ENCODE measurements around the gene SDF2L1. TPM values are rescaled to one million over a fixed set of nuclear protein-coding genes. Genes with fewer than 3 reads are reported as not detected.
A peak's percentile ranks its signal among the peaks of the same experiment; 100 is the strongest.

The SDF2L1 gene
- total and polyA plus RNA-seq, 9 of the 15 experiments (the other 6 are each of a cell fraction or from before 2014, with no cell fraction given), result 15.1 to 989 (median 124) TPM

DNA sequence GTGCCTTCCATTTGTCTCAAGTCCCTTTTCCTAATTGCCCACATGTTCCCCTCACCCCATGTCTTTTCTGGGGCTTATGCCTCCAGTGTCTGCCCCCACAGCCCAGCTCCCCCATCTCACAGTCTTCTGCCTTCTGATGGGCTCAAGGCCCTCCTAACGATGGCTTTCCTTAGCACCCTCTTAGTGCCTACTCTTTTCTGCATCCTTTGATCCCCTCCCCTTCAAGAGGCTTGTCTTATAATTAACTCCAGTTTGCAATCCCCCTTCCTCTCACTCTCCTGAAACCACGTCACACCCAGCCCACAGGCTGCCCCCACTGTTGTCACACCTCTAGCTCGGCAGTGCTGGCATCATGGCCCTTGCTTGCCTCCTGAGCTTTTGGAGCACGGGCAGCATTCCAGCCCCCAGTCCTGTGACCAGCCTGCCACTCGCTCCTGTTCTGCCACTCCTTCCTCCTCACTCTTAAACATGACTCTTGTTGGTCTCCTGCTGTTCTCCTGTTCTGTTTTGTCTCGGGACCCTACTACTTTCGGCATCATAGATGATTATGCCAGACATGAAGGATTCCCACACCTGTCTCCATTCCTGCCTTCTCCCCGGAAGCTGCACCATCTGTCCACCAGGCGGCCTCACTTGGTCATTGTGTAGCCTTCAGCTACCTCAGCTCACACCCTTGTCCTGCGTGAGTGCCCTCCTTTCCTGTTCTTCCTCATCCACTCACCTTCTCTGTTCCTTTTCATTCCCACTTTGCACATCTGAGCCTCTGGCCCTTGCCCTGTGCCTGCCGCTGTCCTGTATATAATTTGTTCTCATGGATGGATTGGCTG, 48.5 kb upstream of the SDF2L1 start (continued):
- TF ChIP-seq, protein P1, sequence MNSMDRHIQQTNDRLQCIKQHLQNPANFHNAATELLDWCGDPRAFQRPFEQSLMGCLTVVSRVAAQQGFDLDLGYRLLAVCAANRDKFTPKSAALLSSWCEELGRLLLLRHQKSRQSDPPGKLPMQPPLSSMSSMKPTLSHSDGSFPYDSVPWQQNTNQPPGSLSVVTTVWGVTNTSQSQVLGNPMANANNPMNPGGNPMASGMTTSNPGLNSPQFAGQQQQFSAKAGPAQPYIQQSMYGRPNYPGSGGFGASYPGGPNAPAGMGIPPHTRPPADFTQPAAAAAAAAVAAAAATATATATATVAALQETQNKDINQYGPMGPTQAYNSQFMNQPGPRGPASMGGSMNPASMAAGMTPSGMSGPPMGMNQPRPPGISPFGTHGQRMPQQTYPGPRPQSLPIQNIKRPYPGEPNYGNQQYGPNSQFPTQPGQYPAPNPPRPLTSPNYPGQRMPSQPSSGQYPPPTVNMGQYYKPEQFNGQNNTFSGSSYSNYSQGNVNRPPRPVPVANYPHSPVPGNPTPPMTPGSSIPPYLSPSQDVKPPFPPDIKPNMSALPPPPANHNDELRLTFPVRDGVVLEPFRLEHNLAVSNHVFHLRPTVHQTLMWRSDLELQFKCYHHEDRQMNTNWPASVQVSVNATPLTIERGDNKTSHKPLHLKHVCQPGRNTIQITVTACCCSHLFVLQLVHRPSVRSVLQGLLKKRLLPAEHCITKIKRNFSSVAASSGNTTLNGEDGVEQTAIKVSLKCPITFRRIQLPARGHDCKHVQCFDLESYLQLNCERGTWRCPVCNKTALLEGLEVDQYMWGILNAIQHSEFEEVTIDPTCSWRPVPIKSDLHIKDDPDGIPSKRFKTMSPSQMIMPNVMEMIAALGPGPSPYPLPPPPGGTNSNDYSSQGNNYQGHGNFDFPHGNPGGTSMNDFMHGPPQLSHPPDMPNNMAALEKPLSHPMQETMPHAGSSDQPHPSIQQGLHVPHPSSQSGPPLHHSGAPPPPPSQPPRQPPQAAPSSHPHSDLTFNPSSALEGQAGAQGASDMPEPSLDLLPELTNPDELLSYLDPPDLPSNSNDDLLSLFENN (IDR thresholded peaks at IDR 0.05; ENCODE audit: low read depth in 2 of 2, low read length in 2 of 2), result peak in 1 of 2 experiments; percentile 18; a peak in 1 of 4 replicates
- TF ChIP-seq CHD2 (IDR thresholded peaks at IDR 0.05; ENCODE audit: low read depth, low read length), result peak; percentile 8
- TF ChIP-seq JUND (IDR thresholded peaks at IDR 0.05; ENCODE audit: borderline replicate concordance, low read depth, low read length), result peak; percentile 59
- TF ChIP-seq JUND (tag; IDR thresholded peaks at IDR 0.05; ENCODE audit: borderline replicate concordance, low read depth, low read length), result no peak; the same call in 2 of the 3 replicates
- peak; percentile 50 for TF ChIP-seq SETDB1 (IDR thresholded peaks at IDR 0.05; ENCODE audit: low read length)
- peak; percentile 62; the same call in 1 of the 2 replicates for TF ChIP-seq KLF1 (tag; IDR thresholded peaks at IDR 0.05)
- peak; percentile 22; the same call in 1 of the 2 replicates for TF ChIP-seq JUN (IDR thresholded peaks at IDR 0.05; ENCODE audit: borderline replicate concordance, low read depth, low read length)
- no peak for TF ChIP-seq JUN (CRISPR knock-in tag; IDR thresholded peaks at IDR 0.05; ENCODE audit: borderline replicate concordance)
- peak in 1 of 2 experiments; percentile 48; a peak in 1 of 4 replicates for TF ChIP-seq SRF (CRISPR knock-in tag; IDR thresholded peaks at IDR 0.05)
- peak; percentile 87; the same call in 1 of the 2 replicates for TF ChIP-seq HNRNPUL1 (IDR thresholded peaks at IDR 0.05; ENCODE audit: low read length)
- TF ChIP-seq, protein P2, sequence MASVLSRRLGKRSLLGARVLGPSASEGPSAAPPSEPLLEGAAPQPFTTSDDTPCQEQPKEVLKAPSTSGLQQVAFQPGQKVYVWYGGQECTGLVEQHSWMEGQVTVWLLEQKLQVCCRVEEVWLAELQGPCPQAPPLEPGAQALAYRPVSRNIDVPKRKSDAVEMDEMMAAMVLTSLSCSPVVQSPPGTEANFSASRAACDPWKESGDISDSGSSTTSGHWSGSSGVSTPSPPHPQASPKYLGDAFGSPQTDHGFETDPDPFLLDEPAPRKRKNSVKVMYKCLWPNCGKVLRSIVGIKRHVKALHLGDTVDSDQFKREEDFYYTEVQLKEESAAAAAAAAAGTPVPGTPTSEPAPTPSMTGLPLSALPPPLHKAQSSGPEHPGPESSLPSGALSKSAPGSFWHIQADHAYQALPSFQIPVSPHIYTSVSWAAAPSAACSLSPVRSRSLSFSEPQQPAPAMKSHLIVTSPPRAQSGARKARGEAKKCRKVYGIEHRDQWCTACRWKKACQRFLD (CRISPR knock-in tag; IDR thresholded peaks at IDR 0.05), result 0 out of 2 replicates have a peak, but pooled peaks have one; percentile 42
- TF ChIP-seq, protein P3, sequence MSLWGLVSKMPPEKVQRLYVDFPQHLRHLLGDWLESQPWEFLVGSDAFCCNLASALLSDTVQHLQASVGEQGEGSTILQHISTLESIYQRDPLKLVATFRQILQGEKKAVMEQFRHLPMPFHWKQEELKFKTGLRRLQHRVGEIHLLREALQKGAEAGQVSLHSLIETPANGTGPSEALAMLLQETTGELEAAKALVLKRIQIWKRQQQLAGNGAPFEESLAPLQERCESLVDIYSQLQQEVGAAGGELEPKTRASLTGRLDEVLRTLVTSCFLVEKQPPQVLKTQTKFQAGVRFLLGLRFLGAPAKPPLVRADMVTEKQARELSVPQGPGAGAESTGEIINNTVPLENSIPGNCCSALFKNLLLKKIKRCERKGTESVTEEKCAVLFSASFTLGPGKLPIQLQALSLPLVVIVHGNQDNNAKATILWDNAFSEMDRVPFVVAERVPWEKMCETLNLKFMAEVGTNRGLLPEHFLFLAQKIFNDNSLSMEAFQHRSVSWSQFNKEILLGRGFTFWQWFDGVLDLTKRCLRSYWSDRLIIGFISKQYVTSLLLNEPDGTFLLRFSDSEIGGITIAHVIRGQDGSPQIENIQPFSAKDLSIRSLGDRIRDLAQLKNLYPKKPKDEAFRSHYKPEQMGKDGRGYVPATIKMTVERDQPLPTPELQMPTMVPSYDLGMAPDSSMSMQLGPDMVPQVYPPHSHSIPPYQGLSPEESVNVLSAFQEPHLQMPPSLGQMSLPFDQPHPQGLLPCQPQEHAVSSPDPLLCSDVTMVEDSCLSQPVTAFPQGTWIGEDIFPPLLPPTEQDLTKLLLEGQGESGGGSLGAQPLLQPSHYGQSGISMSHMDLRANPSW (CRISPR knock-in tag; IDR thresholded peaks at IDR 0.05), result peak; percentile 56; the same call in 1 of the 2 replicates
- TF ChIP-seq NCOR1 (IDR thresholded peaks at IDR 0.05), result no peak
- 0 out of 2 replicates have a peak, but pooled peaks have one; percentile 52 for TF ChIP-seq ZNF830 (CRISPR knock-in tag; IDR thresholded peaks at IDR 0.05)
- TF ChIP-seq KDM2B (CRISPR knock-in tag; IDR thresholded peaks at IDR 0.05), result no peak
- TF ChIP-seq ZFP36 (IDR thresholded peaks at IDR 0.05; ENCODE audit: low read depth, low read length, partially characterized antibody), result peak; percentile 52
- TF ChIP-seq SMC3 (conservative IDR thresholded peaks at IDR 0.05; ENCODE audit: insufficient read depth, low read depth, low read length), result peak; percentile 99
